GM11168 (cell line): Measurements from ENCODE around the gene MTMR2.

Experiments
- in situ Hi-C: fragments of 300-500 bp; cut with MboI; formaldehyde crosslinking; loops from one replicate; pipeline ENCODE4 v1.12.0; 2022; ENCODE audit warnings: low sequenced_read_pairs; ENCODE audit not compliant: unreplicated experiment

Gene MTMR2

DNA sequence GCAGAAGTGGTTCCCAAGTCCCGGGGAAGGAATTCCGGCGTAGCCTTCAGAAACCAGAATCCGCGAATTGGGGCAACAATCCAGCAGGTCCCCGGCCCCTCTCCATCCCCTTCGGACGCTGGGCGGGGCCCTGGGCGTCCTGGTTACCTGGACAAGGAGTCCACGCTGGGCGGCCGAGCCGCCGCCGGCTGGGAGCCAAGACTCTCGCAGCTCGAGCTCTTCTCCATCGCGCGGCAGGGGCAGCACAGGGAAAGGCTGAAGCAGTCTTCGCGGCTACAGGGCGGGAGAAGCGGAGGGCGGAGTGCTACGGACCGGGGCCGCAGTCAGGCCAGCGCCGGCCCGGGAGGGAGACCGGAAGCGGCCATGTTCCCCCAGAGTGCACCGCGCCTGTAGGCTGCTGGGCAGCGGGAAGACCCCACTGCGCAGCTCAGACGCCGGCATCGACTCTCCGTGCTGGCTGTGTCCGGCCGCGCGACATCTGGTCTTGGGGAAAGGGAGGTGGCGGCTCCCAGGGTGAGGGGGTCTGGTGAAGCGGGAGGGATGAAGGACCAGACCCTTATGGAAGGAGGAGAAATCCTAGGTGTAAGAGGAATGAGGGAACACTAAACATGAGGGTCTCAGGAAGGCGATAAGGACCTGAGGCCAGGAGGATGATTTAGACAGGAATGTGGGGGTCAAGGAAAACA is at the start of gene MTMR2:
Gene MTMR2, minus strand, starts transcription at position 380 of the 686 bp plus-strand sequence. Its CDS starts 153 bp downstream, at position 227.
- in situ Hi-C loops, result no loop called here

DNA sequence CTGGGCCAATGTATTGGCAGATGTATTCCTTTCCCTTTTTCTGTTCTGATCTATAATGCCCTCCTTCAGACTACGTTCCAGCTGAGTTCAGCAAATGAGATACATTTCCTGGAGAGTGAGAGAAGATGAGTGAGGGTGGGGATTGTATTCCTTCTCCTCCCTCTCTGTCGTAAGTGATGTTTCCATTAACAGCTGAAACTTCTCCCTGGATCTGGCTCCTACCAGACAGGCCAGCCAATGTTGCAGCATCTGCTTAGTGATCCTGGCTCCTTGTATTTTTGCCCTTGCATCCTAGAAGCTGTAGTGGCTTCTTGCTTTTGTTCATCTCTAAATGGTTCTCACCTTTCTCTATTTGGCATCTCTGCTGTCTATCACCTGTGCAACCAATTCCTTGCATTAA is 48.2 kb upstream of the MTMR2 start:
- in situ Hi-C loops, result no loop called here

DNA sequence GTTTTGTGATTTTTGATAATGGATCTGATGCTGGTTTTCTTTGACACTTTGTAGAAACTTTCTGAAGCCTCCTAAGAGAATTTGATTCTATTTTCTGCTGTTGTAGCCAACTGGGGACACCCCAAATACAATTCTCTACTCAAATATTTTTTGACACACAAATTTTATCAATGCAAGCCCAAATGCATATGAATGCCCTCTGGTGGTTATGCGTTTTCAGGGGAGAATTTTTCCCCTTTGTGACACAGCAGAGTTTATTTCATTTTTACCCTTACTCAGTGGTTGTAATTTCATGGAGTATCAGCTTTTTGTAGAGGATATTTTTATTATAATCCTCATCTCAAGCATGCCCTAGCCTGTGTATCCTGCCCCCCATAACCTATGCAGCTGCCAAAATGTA is 44.7 kb upstream of the MTMR2 start:
- in situ Hi-C loops, result no loop called here

DNA sequence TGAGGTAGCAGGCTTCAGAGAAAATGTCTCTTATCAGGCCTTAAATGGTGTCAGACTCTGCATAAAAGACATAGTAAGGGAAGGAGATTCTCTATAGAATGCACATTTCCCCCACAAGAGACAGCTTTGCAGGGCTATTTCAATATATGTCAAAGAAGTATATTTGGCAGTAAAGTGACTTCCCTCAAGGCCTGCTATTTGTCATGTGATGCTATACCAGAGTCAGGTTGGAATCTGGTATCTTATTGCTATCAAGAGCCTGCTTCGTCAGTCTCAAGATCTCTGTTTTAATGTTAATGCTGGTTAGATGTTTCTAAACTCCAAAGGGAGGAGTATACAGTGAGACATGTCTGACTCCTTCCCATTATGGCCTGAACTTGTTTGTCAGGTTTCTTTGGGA is 40.4 kb upstream of the MTMR2 start:
- in situ Hi-C loops, result no loop called here

DNA sequence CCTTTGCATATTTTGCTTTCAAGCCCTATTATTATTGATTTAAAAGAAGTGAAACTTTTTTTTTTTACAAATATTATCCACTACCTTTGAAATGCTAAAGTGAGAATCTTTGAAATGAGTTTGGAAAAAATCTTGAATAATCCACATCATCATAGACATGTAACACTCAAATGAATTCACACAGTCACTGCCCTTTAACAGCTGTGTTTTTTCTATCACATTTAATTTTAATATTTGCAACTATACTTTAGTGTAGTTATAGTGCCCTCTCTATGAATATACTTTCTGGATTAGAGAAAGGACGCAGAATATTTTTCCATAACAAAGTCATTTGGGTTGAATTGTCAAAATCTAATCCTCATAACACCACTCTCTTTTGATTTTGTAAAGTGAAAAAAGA is 37.9 kb upstream of the MTMR2 start:
- in situ Hi-C loops, result no loop called here

DNA sequence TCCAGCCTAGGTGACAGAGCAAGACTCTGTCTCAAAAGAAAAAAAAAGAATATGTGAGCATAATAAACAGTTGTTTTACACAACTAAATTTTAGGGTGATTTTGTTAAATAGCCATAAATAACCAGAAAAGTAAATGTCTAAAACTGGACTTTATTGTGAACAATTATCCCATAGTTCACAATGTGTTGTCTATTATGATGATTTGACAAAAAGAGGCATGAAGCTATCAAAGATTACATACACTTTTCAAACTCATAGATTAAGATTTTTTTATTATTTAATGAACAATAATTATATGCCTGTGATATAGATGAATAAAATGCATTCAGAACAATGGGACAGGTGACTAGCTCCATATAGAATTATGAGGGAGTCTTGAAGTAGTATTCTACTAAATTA is 27.0 kb upstream of the MTMR2 start:
- in situ Hi-C loops, result no loop called here

DNA sequence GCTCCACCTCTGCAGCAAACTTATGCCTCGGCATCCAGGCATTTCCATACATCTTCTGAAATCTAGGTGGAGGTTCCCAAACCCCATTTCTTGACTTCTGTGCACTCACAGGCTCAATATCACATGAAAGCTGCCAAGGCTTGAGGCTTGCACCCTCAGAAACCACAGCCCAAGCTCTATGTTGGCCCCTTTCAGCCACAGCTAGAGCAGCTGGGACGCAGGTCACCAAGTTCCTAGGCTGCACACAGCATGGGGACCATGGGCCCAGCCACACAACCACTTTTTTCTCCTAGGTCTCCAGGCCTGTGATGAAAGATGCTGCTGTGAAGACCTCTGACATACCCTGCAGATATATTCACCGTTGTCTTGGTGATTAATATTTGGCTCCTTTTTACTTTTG is 24.7 kb upstream of the MTMR2 start:
- in situ Hi-C loops, result no loop called here

DNA sequence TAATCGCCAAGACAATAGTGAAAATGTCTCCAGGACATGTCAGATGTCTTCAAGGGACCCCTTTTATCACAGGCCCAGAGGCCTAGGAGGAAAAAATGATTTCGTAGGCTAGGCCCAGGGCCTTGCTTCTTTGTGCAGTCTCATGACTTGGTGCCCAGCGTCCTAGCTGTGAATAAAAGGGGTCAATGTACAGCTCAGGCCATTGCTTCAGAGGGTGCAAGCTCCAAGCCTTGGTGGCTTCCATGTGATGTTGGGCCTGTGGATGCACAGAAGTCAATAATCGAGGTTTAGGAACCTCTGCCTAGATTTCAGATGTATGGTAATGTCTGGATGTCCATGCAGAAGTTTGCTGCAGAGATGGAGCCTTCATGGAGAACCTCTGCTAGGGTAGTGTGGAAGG is 20.7 kb upstream of the MTMR2 start:
- in situ Hi-C loops, result no loop called here

DNA sequence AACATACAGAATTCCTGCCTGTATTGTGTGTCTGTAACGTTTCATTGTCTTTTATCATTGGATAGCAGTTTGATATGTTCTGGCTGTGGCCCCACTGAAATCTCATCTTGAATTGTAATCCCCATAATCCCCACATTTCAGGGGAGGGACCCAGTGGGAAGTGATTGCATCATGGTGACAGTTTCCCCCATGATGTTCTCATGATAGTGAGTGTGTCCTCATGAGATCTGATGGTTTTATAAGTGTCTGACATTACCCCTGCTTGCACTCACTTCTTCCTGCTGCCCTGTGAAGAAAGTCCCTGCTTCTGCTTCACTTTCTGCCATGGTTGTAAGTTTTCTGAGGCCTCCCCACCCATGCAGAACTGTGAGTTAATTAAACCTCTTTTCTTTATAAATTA is 19.6 kb upstream of the MTMR2 start:
- in situ Hi-C loops, result no loop called here

DNA sequence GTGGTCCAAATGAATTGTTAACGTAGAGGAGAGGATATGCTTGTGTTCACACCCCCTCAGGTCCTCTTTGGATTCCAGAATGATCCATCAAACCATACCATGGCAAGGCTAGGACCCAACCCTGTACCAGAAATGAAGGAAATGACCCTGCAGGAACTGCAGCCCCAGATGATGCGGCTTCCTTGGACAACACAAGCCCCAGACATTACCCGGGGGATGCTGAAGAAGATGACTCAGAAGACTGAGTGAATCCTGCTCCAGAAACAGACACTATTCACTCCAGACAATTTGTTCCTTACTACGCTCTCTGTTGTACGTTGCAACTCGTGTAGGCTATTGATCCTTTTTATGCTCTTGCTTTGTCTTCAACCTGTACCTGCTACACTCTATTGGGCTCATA is 15.2 kb upstream of the MTMR2 start:
- in situ Hi-C loops, result no loop called here

DNA sequence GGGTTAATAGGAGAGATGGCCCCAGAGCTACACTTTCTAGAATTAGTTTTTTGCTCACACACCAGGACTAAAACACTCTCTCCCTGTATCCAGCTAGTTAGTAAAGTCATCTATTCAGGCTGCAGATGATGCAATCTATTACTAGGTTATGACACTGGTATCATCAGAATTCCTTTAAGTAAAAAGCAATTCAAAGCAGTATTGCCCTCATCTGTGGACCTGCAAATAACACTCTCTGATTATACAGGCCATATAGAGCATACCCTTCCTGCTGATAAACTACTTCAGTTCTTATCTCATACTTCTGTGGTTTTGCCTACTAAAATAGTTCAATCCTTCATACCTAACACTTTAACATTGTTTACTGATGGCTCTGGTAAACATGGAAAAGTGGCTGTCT is 13.5 kb upstream of the MTMR2 start:
- in situ Hi-C loops, result no loop called here

DNA sequence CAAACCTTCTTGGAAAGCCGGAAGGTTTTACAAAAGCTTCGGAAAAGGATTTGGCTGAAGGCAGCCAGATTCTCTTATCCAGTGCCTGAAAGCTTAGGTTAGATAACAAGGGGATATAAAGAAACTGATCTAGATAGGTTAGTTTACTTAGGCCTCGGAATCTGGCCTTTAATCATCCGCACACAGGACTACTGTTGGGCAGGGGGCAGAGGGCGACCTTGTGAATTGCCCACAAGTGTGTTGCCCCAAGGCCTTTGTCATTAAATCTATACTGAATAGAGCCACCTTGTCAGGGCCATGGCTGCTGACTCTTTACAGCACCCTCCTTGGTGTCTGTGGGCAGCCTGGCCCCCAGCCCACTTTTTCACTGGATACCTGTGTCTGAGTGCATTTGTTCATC is 9.7 kb upstream of the MTMR2 start:
- in situ Hi-C loops, result no loop called here

DNA sequence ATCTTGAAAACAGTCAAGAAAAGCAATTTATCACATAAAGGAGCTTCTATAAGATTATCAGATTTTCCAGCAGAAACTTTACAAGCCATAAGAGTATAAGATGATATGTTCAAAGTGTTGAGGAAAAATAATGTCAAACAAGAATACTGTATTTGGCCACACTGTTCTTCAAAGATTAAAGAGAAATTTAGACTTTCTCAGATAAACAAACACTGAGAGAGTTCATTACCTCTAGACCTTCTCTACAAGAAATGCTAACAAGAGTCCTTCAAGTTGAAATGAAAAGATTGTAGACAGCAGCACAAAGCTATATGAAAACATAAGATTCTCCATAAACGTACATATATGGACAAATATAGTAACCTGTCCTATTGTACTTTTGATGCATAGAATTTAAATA is 8.0 kb upstream of the MTMR2 start:
- in situ Hi-C loops, result no loop called here

DNA sequence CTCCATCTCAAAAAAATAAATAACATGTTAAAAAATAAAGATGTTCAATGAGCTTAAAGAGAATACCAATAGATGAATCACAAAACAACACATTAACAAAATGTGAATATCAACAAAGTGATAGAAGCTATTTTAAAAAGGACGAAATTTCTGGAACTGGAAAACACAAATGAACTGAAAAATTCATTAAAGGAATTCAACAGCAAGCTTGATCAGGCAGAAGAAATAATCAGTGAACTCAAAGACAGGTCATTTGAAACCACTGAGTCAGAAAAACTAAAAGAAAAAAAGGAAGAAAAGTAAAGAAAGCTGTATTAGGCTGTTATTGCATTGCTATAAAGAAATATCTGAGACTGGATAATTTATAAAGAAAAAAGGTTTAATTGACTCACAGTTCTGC is 7.0 kb upstream of the MTMR2 start:
- in situ Hi-C loops, result no loop called here

DNA sequence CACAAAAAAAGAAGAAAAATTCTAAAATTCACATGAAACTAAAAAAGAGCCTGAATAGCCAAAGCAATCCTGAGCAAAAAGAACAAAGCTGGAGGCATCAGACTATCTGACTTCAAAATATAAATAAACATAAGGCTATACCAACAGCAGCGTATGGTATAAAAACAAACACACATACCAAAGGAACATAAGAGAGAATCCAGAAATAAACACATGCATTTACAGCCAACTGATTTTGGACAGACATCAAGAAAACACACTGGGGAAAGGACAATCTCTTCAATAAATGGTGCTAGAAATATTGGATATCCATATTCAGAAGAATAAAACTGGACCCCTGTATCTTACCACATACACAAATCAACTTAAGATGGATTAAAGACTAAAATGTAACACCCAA is 2.8 kb upstream of the MTMR2 start:
- in situ Hi-C loops, result no loop called here

DNA sequence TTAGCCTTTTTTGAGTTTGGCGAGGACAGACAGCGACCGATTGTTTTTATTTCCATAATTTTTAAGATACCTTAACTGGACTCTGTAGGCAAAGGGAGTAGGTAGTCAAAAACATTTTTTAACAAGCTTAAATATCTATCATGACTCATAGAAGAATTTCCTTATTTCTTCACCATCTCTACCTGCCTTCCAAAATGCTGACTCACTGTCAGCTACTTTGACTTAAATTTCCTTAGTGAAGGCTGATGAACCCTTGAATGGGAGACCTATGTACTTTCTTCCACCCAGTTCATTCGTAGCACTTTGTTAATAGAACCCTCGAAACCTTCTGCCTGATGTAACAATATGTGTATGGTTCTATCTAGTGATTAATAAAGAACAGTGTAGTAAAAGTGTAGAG is 1.1 kb upstream of the MTMR2 start:
- in situ Hi-C loops, result no loop called here

DNA sequence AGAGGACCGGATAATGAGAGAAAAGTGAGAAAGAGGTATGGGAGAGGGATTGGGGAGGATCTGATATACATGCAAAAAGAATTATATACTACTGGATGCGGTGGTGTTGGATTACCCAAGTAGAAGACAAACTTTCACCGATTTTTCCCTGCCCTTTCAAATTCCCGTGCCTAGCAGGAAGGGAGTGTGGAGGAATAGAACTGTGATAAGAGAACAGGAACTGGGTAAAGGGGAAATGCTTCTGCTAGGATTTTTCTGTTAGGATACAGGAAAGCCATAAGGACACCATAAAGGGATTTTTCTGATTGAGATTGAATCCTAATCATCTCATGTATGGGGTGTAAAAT is 480 bp upstream of the MTMR2 start:
- in situ Hi-C loops, result no loop called here

DNA sequence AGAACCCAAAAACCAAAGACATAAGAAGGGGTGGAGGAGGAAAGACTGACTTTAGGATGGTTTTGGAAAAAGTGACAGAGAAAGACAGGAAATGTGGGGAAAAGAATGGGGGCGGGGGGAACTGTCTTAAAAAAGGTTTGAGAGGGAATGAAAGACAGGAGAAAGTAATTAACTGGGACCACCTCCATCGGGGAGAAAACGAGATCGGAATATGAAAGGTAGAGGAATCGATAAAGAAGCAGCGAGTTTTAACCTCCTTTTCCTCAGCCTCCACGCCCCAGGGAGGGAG is 524 bp downstream of the MTMR2 start:
- in situ Hi-C loops, result no loop called here

DNA sequence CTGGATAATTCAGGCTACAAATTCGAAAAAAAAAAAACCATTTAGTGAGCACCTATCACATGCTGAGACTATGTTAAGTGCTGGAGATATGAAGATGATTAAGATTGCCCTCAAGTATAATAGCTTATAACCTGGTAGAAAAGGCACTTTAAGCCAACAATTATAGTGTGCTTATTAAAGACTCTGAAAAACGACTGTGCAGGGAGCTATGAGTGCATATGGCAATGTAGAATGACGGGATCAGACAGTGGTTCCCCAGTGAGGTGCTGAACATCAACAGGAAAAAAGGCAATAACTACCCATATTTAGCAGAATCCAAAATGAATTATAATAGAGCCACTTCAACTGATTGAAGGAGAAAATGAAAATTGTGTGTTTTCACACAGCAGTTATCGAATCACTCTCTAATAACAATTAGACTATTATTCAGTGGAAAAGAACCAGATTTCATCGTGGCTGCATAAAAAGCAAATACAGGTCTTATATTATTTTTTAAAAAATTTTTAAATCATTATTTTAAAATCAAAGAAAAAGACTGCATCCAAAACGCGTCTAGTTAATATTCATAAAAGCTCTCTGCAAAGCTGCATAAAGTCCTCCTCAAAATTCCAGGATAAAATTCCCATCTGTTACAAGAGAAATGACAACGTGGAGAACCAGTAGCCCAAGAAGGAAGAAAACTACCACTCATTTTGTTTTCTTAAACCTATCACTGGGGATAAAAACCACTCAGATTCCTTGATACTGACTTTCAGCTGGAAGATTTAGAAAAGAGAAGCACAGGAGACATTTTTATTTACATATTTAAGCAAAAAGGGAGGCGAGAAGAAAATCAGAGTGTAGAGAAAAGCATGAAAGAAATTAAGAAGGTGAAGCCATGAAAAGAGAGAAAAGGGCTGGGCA is 1.1 kb downstream of the MTMR2 start:
- in situ Hi-C loops, result no loop called here

DNA sequence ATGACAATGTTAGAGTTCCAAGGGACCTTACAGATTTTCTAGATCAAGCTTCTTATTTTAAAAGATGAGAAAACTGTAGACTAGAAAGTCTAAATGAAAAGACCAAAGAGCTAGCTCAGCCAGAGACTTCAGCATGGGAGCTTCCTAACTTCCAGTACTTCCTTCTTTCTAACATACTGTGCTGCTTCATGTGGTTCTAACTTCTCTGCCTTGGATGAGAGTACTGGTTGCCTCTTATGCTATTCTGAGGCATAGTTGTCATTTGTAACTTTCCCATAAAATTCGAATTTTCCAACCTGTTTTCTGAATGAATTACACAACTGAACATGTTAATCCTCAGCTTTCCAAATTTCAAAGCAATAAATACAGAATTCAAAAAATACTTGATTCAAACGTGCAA is 1.8 kb downstream of the MTMR2 start:
- in situ Hi-C loops, result no loop called here

DNA sequence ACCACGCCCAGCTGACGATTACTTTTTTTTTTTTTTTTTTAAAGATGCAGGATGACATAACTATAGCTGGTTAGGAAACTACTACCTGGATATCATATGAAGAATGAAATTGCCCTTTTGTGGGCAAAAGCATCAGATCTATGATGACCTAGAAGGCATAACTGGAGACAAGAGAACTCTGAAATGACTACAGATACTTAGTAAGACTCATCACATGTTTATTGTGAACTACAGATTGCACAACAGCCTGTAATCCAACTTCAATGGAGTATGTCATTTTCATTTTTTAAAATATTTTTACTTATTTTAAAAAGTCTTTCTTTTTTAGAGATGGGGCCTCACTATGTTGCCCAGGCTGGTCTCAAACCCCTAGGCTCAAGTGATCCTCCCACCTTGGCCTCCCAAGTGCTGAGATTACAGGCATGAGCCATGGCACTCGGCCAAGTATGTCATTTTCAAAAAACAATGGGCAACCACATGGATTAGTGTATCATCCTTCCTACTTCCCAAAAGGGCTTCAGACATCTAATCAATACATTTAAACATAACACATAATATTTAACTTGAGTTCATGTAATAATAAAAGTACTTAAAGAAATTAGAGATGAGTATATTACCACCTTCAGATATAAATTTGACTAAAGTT is 3.3 kb downstream of the MTMR2 start:
- in situ Hi-C loops, result no loop called here

DNA sequence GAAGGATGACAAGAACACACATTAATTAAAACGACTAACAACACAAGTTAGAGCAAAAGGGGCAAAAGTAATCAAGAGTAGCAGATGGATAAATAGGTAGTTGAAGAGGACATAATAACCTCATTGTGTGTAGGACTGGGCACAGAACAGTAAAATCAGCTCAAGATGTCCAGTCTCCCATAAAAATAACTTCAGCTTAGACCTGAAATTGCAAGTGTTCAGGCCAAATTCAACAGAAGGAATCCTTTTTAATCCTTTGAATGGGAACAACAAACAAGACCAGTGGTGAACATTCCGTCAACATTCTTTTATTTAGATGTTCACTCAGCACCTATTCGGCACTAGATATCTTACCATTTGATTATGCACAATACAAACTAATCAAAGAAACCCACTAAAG is 4.4 kb downstream of the MTMR2 start:
- in situ Hi-C loops, result no loop called here
